HepG2 (cell line): Measurements from ENCODE around the gene HS3ST3A1. TPM values are rescaled to one million over a fixed set of nuclear protein-coding genes. Genes with fewer than 3 reads are reported as not detected.

Experiments used
- ATAC-seq: fragments of 200-7000 bp; cut with Tn5 transposase; 3 replicates; pipeline ENCODE4 v1.9.1; 2020; ENCODE audit warnings: mild to moderate bottlenecking, moderate library complexity
- BruUV-seq: library from RNA; stranded (reverse); fragments of 400-500 nt; replicated peaks from 2 replicates; lab custom pipeline; 2021; lab: Mats Ljungman, UMichigan
- CTCF ChIA-PET: fragments of 300-600 bp; formaldehyde crosslinking; extraction: SDS; loops from one replicate; lab custom pipeline; 2021; ENCODE audit warnings: low total read pairs, inconsistent platforms, low intra/inter-chr PET ratio; lab: Yijun Ruan, JAX
- POLR2A ChIA-PET: fragments of 350-600 bp; sonication (Branson Sonifier 250); formaldehyde crosslinking; loops from one replicate; lab custom pipeline; 2020; ENCODE audit warnings: antibody characterized with exemption, inconsistent platforms; lab: Yijun Ruan, JAX
- DNase-seq: peaks from one replicate; pipeline ENCODE4 v3.0.0-alpha.2; 2015; ENCODE audit warnings: low spot score
- FAIRE-seq: peaks from 3 replicates; lab custom pipeline; 2011; peaks lifted over from hg19 to GRCh38; lab: Jason Lieb, UNC
- H2AFZ ChIP-seq: one replicate; pipeline ENCODE4 v1.6.1; 2011; ENCODE audit warnings: low read length, inconsistent platforms
- H3K27ac ChIP-seq: fragments of 300-600 bp; 3 replicates; pipeline ENCODE4 v1.8.0; 2011; ENCODE audit warnings: mixed run types, mild to moderate bottlenecking, mixed read lengths, low read length, inconsistent platforms; ENCODE audit not compliant: insufficient read depth; ENCODE audit errors: extremely low read length
- H3K27me3 ChIP-seq, 2 experiments: fragments of 200-600 bp in 1 of 2; 2 replicates in 1 of 2; 3 replicates in 1 of 2; pipeline versions ENCODE4 v1.6.0 to v1.8.0; 2011; ENCODE audit warnings: low read length in 2 of 2, mild to moderate bottlenecking in 2 of 2, moderate library complexity in 2 of 2, inconsistent platforms in 1 of 2; ENCODE audit not compliant: insufficient read depth in 2 of 2, control insufficient read depth in 1 of 2
- H3K36me3 ChIP-seq, 2 experiments: fragments of 200-600 bp in 1 of 2; replicated peaks in 1 of 2; 2 replicates in 1 of 2; 3 replicates in 1 of 2; pipeline versions ENCODE4 v1.5.1 to v1.8.0; 2011; ENCODE audit warnings: low read length in 2 of 2, inconsistent platforms in 1 of 2; ENCODE audit not compliant: insufficient read depth in 2 of 2, control insufficient read depth in 1 of 2
- H3K4me1 ChIP-seq: 2 replicates; pipeline ENCODE4 v1.5.1; 2012; ENCODE audit warnings: low read length, inconsistent platforms; ENCODE audit not compliant: insufficient read depth
- H3K4me2 ChIP-seq: 2 replicates; pipeline ENCODE4 v1.6.0; 2011; ENCODE audit warnings: low read depth, low read length, inconsistent platforms
- H3K4me3 ChIP-seq, 3 experiments: fragments of 200-600 bp in 1 of 3; sonication (generic), shearing (Covaris generic) in 1 of 3; replicated peaks in 1 of 3; 2 replicates each; pipeline ENCODE4 v1.5.1; 2011 to 2016; ENCODE audit warnings: low read length in 3 of 3, inconsistent platforms in 2 of 3, low read depth in 2 of 3, mild to moderate bottlenecking in 2 of 3, control low read depth in 1 of 3, mixed read lengths in 1 of 3; ENCODE audit not compliant: insufficient read depth in 1 of 3
- H3K79me2 ChIP-seq: one replicate; pipeline ENCODE4 v1.6.1; 2011; ENCODE audit warnings: low read length, inconsistent platforms; ENCODE audit not compliant: insufficient read depth
- H3K9ac ChIP-seq: 2 replicates; pipeline ENCODE4 v1.6.0; 2011; ENCODE audit warnings: mild to moderate bottlenecking, low read depth, low read length, inconsistent platforms; ENCODE audit not compliant: insufficient read depth
- H3K9me3 ChIP-seq: 2 replicates; pipeline ENCODE4 v1.5.1; 2012; ENCODE audit warnings: mild to moderate bottlenecking, low read length
- H4K20me1 ChIP-seq: 2 replicates; pipeline ENCODE4 v1.6.0; 2011; ENCODE audit warnings: inconsistent platforms, mild to moderate bottlenecking, low read length, moderate library complexity; ENCODE audit not compliant: insufficient read depth
- ARHGAP35 ChIP-seq: sonication (generic); formaldehyde crosslinking; IDR thresholded peaks from 2 replicates; pipeline ENCODE4 v1.9.0; 2022; ENCODE audit warnings: mild to moderate bottlenecking, inconsistent platforms, moderate library complexity, missing genetic modification reagents, borderline replicate concordance
- DNMT3B ChIP-seq: conservative IDR thresholded peaks from 2 replicates; pipeline ENCODE4 v1.6.1; 2016; ENCODE audit warnings: missing biosample characterization, control low read depth
- NR2F6 ChIP-seq, 2 experiments: IDR thresholded peaks; 2 replicates each; pipeline ENCODE4 v1.6.1; 2016; ENCODE audit warnings: antibody characterized with exemption in 1 of 2, mild to moderate bottlenecking in 1 of 2
- PLRG1 ChIP-seq: fragments of 450-650 bp; conservative IDR thresholded peaks from 2 replicates; pipeline ENCODE4 v1.6.1; 2016
- PRMT3 ChIP-seq: sonication (generic); formaldehyde crosslinking; IDR thresholded peaks from 2 replicates; pipeline ENCODE4 v1.8.1; 2022; ENCODE audit warnings: low read depth, mild to moderate bottlenecking, moderate library complexity, missing genetic modification reagents, borderline replicate concordance
- SALL1 ChIP-seq: sonication (generic); formaldehyde crosslinking; IDR thresholded peaks from 2 replicates; pipeline ENCODE4 v1.8.0; 2022; ENCODE audit warnings: mild to moderate bottlenecking, missing genetic modification reagents
- TCF7 ChIP-seq: sonication (generic); IDR thresholded peaks from 2 replicates; pipeline ENCODE4 v1.6.1; 2016; ENCODE audit warnings: antibody characterized with exemption, low read depth
- ZEB1 ChIP-seq: IDR thresholded peaks from 2 replicates; pipeline ENCODE4 v1.6.1; 2012; ENCODE audit warnings: mild to moderate bottlenecking, low read depth, inconsistent platforms; ENCODE audit not compliant: insufficient replicate concordance
- ZFAT ChIP-seq: sonication (generic); formaldehyde crosslinking; conservative IDR thresholded peaks from 2 replicates; pipeline ENCODE4 v1.8.1; 2023; ENCODE audit warnings: missing genetic modification reagents, inconsistent platforms
- ZNF616 ChIP-seq: sonication (generic); formaldehyde crosslinking; IDR thresholded peaks from 2 replicates; pipeline ENCODE4 v1.5.0; 2020; ENCODE audit warnings: low read depth, mild to moderate bottlenecking, missing genetic modification reagents
- ZNF678 ChIP-seq: sonication (generic); formaldehyde crosslinking; IDR thresholded peaks from 2 replicates; pipeline ENCODE4 v1.4.0; 2020; ENCODE audit warnings: mild to moderate bottlenecking, missing genetic modification reagents
- ZNF7 ChIP-seq: IDR thresholded peaks from 2 replicates; pipeline ENCODE4 v1.6.1; 2016; ENCODE audit warnings: missing biosample characterization, missing genetic modification reagents
- WGBS: methylation state at CpG from one replicate; pipeline ENCODE4 v1.1.6; 2017; ENCODE audit warnings: low lambda C conversion rate; 5-methylcytosine and 5-hydroxymethylcytosine counted together
- in situ Hi-C: cut with HindIII; loops from 2 replicates; pipeline ENCODE4 v1.10.0; 2017; ENCODE audit warnings: low pct_unique_long_range_greater_than_20kb; ENCODE audit not compliant: extremely low pct_ligation_motif_present
- intact Hi-C: fragments of 100-400 bp; cut with micrococcal nuclease; formaldehyde crosslinking; loops from one replicate; pipeline ENCODE4 v1.10.0; 2022; ENCODE audit not compliant: unreplicated experiment
- polyA plus RNA-seq, 8 experiments: library from polyadenylated mRNA; depleted of rRNA in 3 of 8; stranded (reverse) in 7 of 8; unstranded in 1 of 8; fragments of >200 nt; fragmentation: Illumina TruSeq in 4 of 8; extraction: Trizol in 4 of 8; gene quantifications; 2 replicates each; pipeline versions ENCODE4 v1.2.1 to v1.2.3, GENCODE V29; 2011 to 2016; ENCODE audit warnings: low read depth in 4 of 8, missing spikeins in 1 of 8, mixed read lengths in 1 of 8; ENCODE audit not compliant: insufficient read depth in 1 of 8
- total RNA-seq, 5 experiments: library from RNA; depleted of rRNA; stranded (reverse); fragments of >200 nt; fragmentation: Illumina TruSeq; extraction: Trizol; gene quantifications; 2 replicates each; pipeline ENCODE4 v1.2.3, GENCODE V29; 2016; ENCODE audit warnings: low read depth in 1 of 5
- TF ChIP-seq, protein P1 (sequence below): sonication (generic); formaldehyde crosslinking; IDR thresholded peaks from 2 replicates; pipeline ENCODE4 v1.4.0; 2020; ENCODE audit warnings: missing genetic modification reagents, borderline replicate concordance
- TF ChIP-seq, protein P2 (sequence below): sonication (generic); formaldehyde crosslinking; IDR thresholded peaks from 2 replicates; pipeline ENCODE4 v1.4.0; 2020; ENCODE audit warnings: missing genetic modification reagents
- TF ChIP-seq, protein P3 (sequence below): sonication (generic); formaldehyde crosslinking; IDR thresholded peaks from 2 replicates; pipeline ENCODE4 v1.9.0; 2022; ENCODE audit warnings: low read depth, missing genetic modification reagents
- TF ChIP-seq, protein P4 (sequence below): conservative IDR thresholded peaks from 2 replicates; pipeline ENCODE4 v1.6.1; 2018; ENCODE audit warnings: missing genetic modification reagents

HS3ST3A1 gene
- total and polyA plus RNA-seq, 2 of the 13 experiments (the other 11 are each of a cell fraction or from before 2014, with no cell fraction given), result 1.3 to 3.5 TPM

DNA sequence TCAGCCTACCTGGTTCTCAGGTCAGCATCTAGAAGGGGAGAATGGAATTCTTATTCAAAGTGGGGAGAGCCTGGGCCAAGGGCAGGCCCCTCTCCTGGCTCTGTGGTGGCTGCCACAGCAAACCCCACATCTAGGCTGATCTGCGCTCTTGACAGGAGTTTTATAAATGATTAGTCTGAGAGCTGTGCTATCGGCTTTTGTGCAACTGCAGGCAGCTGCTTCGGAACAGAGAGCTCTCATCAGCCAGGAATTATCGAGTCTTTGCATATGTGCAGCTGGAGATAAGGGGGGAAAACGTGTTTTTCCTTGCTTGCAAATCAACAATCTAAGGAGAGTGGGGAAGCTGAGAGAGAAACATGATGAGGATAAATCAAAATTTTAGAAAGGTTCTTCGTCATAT lies 91.7 kb downstream of the HS3ST3A1 start:
- BruUV-seq, result no TSS peak
- in situ Hi-C loops (no loop called here), intact Hi-C loops (no loop called here)
- no peaks in the 10 kb centered on the region for H3K36me3 ChIP-seq
- no peaks in the 10 kb centered on the region for H4K20me1 ChIP-seq
- no peak overlapping the region for H3K9ac ChIP-seq
- peaks cover 0 to 23% of the 10 kb centered on the region in 2 experiments; a peak in 1 of 5 replicates for H3K27me3 ChIP-seq
- FAIRE-seq, result no peak
- no peak for DNase-seq
- H3K27ac ChIP-seq, result no peak overlapping the region
- no peaks in the 10 kb centered on the region for H3K9me3 ChIP-seq
- ATAC-seq, result no peak
- ChIA-PET POLR2A (no interaction called here), CTCF (no interaction called here)
- 53% methylated on average over 6 of the region's 6 CpGs for WGBS
- no peaks in the 10 kb centered on the region for H3K4me1 ChIP-seq
- no peak overlapping the region for H3K4me2 ChIP-seq
- H3K4me3 ChIP-seq, result no peak overlapping the region
- no peaks in the 10 kb centered on the region for H3K79me2 ChIP-seq
- no peak overlapping the region for H2AFZ ChIP-seq
- TF ChIP-seq ZNF616, result no peak
- TF ChIP-seq SALL1 (CRISPR knock-in tag), result no peak
- TF ChIP-seq ZNF7 (CRISPR knock-in tag), result no peak
- TF ChIP-seq, protein P1, sequence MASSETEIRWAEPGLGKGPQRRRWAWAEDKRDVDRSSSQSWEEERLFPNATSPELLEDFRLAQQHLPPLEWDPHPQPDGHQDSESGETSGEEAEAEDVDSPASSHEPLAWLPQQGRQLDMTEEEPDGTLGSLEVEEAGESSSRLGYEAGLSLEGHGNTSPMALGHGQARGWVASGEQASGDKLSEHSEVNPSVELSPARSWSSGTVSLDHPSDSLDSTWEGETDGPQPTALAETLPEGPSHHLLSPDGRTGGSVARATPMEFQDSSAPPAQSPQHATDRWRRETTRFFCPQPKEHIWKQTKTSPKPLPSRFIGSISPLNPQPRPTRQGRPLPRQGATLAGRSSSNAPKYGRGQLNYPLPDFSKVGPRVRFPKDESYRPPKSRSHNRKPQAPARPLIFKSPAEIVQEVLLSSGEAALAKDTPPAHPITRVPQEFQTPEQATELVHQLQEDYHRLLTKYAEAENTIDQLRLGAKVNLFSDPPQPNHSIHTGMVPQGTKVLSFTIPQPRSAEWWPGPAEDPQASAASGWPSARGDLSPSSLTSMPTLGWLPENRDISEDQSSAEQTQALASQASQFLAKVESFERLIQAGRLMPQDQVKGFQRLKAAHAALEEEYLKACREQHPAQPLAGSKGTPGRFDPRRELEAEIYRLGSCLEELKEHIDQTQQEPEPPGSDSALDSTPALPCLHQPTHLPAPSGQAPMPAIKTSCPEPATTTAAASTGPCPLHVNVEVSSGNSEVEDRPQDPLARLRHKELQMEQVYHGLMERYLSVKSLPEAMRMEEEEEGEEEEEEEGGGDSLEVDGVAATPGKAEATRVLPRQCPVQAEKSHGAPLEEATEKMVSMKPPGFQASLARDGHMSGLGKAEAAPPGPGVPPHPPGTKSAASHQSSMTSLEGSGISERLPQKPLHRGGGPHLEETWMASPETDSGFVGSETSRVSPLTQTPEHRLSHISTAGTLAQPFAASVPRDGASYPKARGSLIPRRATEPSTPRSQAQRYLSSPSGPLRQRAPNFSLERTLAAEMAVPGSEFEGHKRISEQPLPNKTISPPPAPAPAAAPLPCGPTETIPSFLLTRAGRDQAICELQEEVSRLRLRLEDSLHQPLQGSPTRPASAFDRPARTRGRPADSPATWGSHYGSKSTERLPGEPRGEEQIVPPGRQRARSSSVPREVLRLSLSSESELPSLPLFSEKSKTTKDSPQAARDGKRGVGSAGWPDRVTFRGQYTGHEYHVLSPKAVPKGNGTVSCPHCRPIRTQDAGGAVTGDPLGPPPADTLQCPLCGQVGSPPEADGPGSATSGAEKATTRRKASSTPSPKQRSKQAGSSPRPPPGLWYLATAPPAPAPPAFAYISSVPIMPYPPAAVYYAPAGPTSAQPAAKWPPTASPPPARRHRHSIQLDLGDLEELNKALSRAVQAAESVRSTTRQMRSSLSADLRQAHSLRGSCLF (CRISPR knock-in tag), result no peak
- TF ChIP-seq, protein P2, sequence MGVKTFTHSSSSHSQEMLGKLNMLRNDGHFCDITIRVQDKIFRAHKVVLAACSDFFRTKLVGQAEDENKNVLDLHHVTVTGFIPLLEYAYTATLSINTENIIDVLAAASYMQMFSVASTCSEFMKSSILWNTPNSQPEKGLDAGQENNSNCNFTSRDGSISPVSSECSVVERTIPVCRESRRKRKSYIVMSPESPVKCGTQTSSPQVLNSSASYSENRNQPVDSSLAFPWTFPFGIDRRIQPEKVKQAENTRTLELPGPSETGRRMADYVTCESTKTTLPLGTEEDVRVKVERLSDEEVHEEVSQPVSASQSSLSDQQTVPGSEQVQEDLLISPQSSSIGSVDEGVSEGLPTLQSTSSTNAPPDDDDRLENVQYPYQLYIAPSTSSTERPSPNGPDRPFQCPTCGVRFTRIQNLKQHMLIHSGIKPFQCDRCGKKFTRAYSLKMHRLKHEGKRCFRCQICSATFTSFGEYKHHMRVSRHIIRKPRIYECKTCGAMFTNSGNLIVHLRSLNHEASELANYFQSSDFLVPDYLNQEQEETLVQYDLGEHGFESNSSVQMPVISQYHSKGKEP (CRISPR knock-in tag), result no peak
- TF ChIP-seq, protein P3, sequence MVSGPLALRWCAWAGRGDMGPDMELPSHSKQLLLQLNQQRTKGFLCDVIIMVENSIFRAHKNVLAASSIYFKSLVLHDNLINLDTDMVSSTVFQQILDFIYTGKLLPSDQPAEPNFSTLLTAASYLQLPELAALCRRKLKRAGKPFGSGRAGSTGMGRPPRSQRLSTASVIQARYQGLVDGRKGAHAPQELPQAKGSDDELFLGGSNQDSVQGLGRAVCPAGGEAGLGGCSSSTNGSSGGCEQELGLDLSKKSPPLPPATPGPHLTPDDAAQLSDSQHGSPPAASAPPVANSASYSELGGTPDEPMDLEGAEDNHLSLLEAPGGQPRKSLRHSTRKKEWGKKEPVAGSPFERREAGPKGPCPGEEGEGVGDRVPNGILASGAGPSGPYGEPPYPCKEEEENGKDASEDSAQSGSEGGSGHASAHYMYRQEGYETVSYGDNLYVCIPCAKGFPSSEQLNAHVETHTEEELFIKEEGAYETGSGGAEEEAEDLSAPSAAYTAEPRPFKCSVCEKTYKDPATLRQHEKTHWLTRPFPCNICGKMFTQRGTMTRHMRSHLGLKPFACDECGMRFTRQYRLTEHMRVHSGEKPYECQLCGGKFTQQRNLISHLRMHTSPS, result no peak
- no peak for TF ChIP-seq ZEB1
- TF ChIP-seq TCF7, result no peak
- no peak for TF ChIP-seq ARHGAP35 (CRISPR knock-in tag)
- TF ChIP-seq ZNF678, result no peak
- TF ChIP-seq PRMT3, result no peak
- TF ChIP-seq, protein P4, sequence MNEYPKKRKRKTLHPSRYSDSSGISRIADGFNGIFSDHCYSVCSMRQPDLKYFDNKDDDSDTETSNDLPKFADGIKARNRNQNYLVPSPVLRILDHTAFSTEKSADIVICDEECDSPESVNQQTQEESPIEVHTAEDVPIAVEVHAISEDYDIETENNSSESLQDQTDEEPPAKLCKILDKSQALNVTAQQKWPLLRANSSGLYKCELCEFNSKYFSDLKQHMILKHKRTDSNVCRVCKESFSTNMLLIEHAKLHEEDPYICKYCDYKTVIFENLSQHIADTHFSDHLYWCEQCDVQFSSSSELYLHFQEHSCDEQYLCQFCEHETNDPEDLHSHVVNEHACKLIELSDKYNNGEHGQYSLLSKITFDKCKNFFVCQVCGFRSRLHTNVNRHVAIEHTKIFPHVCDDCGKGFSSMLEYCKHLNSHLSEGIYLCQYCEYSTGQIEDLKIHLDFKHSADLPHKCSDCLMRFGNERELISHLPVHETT (CRISPR knock-in tag), result no peak
- TF ChIP-seq PLRG1, result no peak
- no peak for TF ChIP-seq DNMT3B
- no peak for TF ChIP-seq NR2F6 (IDR thresholded peaks at IDR 0.05)
- TF ChIP-seq NR2F6 (CRISPR knock-in tag; IDR thresholded peaks at IDR 0.05), result no peak
- TF ChIP-seq ZFAT (CRISPR knock-in tag), result no peak
